HG02870 (cell line): ENCODE measurements around the gene IQSEC1.

ENCODE experiments used
- ATAC-seq: cut with Tn5 transposase; IDR thresholded peaks from one replicate; pipeline ENCODE4 v1.9.1; 2021; ENCODE audit warnings: mild to moderate bottlenecking, moderate library complexity; ENCODE audit not compliant: unreplicated experiment

The IQSEC1 gene

GRCh38 chr3:12990781-12991480, 82.3 kb downstream of the IQSEC1 start:
- ATAC-seq: no peak

- ATAC-seq: no peak
Measured at GRCh38 chr3:12990306-12990705, 82.9 kb downstream of the IQSEC1 start.

DNA sequence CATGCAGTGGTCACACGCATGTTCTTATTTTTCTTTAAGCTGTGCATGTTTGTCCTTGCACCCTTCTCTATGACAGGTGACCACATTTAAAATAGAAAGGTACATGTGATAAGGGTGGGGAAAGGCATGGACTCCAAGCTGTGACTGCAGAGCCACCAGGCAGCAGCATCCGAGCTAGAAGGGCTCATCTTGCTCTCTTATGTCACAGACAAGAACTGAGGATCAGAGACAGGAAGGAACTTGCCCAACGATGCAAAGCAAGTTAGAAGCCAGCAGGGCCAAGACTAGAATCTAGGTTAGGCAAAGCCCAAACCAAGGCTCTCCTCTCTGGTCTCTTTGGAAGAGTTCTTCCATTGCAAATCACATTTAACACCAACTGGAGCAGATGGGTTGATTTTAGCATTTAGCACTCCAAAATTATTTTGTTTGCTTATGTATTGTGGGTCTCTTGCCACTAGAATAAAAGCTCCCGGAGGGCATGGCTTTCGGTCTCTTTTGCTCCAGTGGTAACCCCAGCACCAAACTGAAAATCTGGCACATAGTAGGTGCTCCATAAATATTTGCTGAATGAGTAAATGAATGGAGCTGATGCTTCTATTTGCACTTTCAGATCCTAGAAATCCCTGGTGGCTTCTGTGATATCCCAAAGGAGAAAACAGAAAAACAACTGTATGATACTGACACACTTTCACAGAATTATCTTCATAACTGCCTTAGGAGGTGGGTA, 84.3 kb downstream of the IQSEC1 start:
- no peak for ATAC-seq

DNA sequence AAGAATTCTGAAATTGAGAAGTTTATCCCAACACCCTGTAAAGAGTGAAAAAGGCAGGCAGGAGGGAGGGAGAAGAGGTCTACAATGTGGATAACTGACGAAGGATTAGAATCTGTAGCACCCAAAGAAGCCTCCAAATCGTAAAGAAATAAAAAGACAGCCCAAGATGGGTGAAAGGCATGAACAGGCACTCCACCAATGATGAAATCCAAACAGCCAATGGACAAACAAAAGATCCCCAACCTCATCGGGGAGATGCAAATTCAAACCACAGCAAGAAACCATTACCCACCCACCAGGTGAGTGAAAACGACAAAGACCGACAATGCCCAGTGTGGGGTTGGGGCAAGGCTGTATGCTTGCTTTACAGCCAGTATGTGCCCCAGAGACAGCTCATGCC, 85.6 kb downstream of the IQSEC1 start:
- no peak for ATAC-seq

GRCh38 chr3:12986986-12987385, 86.2 kb downstream of the IQSEC1 start:
- no peak for ATAC-seq

DNA sequence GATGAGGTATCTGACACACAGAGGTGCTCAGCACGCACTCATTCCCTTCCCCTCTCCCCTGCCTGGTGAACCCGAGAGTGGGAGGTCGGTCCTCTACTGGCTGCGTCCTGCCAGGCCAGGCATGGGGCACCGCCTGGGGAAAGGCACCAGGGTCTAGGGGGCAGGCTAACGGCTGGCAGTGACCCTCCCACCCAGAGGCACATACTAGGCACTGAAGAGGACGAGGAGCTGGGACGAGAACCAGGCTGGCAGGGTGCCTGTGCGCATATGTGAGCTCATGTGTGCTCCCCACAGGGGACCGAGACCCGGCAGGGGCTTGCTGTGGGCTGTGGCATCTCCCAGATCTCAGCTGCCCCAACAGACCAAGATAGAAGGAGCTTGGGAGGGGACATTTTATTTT, 86.7 kb downstream of the IQSEC1 start:
- no peak for ATAC-seq

DNA sequence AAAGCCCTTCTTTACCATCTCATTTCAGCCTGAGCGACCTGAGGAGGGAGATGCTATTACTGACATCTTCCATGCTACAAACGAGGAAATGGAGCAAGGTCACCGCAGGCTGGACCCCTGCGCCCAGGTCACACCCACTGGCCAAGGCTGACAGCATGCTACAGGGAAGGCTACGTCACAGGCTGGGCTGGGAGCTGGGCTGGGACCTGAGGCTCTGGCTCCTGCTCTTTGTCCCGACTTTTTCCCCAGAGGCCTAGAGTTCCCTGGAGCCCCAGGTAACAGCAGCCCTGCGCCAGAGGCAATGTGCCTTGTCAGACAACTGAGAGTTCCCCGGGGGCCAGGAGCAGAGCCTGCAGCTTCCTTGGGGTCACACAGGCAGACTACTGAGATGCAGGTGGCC, 87.2 kb downstream of the IQSEC1 start:
- no peak for ATAC-seq

GRCh38 chr3:12985148-12985547, 88.1 kb downstream of the IQSEC1 start:
- ATAC-seq: no peak

DNA sequence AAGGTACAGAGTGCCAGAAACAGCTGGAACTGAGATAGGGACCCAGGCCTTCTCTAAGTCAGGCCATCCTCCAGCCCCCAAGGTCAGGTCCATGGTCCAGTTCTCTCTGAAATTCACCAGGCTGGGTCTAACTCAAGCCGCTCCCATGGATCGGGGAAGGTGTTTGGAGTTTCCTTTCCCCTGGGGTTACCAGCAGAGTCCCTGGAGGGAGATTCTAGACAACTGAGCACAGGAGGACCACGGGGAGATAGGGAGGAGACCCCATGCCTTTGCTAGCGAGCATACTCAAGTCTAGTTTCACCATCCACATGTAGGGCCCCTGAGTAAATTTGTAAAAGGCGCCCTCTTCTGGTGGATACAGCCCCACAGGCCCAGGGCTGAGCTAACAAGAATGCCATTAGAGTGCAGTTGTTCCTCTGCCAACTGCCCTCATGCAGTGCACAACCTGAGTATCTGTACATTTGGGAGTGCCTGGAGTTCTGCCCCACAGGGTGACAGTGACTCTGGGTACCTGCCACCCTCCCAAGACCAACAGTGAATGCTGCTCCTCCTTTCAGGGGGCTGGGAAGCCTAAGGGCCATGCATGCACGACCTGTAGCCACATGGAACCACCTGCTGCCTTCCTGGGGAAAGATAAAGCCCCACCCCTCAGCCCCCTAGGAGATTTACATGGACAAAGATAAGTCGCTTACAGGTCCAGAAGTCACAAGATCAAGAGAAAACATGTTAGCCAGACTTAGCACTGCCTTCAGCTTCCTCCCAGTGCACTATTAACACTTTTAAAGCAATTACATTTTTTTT, 89.0 kb downstream of the IQSEC1 start:
- ATAC-seq: peak; percentile 61

- no peak for ATAC-seq
Measured at GRCh38 chr3:12983319-12983718, 89.9 kb downstream of the IQSEC1 start.

DNA sequence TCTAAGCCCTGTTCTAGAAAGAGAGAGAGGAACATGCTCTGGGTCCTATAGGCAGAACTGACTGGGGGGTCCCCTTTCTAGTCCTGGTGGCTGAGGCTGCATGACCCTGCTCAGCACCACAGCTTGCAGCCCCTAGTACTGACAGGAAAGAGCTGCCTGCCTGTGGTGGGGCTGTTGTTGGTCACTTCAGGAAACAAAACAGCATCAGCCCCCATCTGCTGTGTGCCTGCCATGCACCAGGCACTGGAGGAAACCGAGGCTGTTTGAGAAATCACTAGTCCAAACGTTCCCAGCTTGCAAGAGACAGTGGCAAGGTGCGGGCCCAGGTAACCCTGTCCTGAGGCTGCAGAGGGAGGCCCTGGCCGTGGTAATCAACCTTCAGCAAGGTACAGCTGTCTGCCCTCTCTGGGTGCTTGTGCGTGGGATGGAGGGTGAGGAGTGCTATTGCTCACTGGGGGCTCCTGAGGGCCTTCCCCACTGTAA, 90.6 kb downstream of the IQSEC1 start:
- ATAC-seq: no peak

GRCh38 chr3:12981306-12982275, 91.6 kb downstream of the IQSEC1 start:
- no peak for ATAC-seq

GRCh38 chr3:12980596-12981290, 92.5 kb downstream of the IQSEC1 start:
- no peak for ATAC-seq

DNA sequence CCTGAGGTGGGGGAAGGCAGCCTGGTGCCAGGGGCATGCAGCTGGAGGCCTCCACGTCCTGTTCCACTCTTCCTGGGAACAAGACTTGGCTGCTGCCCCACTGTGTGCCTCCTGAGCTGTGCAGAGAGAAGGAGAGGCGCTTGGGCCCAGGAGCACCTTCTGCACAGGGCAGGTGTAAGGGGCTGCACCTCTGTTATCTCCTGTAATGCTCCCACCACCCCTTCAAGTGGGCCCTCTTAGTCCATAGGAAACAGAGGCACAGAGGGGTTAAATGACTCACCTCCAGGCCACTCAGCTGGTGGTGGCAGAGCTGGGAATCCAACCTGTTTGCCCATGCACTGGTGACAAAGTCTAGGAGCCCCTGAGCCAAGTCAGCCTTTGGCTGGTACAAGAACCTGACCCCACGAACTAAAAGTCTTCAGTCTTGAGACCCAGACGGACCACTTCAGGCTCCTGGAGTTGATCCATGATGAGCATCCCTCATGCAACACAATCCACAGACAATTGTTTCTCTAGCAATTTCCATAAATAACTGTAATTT, 93.2 kb downstream of the IQSEC1 start:
- no peak for ATAC-seq

- no peak for ATAC-seq
Measured at GRCh38 chr3:12979151-12979946, 93.9 kb downstream of the IQSEC1 start.

GRCh38 chr3:12978682-12979081, 94.5 kb downstream of the IQSEC1 start:
- ATAC-seq: no peak

DNA sequence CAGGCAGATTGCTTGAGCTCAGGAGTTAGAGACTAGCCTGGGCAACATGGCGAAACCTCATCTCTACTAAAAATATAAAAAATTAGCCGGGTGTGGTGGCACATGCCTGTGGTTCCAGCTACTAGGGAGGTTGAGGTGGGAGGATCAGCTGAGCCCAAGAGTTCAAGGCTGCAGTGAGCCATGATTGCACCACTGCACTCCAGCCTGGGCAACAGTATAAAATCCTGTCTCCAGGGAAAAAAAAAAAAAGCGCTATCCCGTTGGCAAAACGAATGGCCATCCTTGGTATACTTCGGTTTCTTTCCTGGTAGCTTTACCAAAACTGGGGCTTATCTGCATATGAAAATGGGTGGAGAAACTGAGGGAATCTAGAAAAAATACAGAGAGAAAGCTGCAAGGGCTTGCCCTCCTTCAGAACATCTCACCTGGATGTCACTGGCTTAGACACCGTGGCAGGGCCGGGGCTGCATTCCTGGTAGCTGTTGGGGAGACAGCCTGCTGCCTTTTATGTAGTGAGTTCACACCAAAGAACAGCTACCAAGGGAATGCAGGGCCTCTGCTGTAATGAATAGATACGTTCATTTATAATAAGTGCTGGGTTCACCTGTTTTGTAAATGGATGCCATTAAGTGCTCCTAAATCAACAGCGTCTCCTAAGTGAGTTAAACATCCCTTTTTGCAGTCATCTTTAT, 96.0 kb downstream of the IQSEC1 start:
- ATAC-seq: no peak
